HepG2 (cell line): ENCODE results near the gene EFCAB14. TPM values are rescaled to one million over a fixed set of nuclear protein-coding genes. Genes with fewer than 3 reads are reported as not detected.

Experiments
- BRCA1 ChIP-seq: sonication (generic); formaldehyde crosslinking; IDR thresholded peaks from 2 replicates; pipeline ENCODE4 v1.4.0; 2020; ENCODE audit warnings: missing genetic modification reagents
- FLYWCH1 ChIP-seq: sonication (generic); formaldehyde crosslinking; IDR thresholded peaks from 2 replicates; pipeline ENCODE4 v1.8.1; 2023; ENCODE audit warnings: mild to moderate bottlenecking, missing genetic modification reagents
- FOXA1 ChIP-seq, 2 experiments: fragments of 450-650 bp in 1 of 2; sonication (generic) in 1 of 2; formaldehyde crosslinking in 1 of 2; IDR thresholded peaks; 2 replicates each; pipeline versions ENCODE4 v1.4.0 to v1.6.1; 2016 to 2020; ENCODE audit warnings: missing genetic modification reagents in 1 of 2
- FOXM1 ChIP-seq: sonication (generic); formaldehyde crosslinking; IDR thresholded peaks from 2 replicates; pipeline ENCODE4 v1.5.0; 2020; ENCODE audit warnings: missing genetic modification reagents
- HBP1 ChIP-seq: IDR thresholded peaks from 2 replicates; pipeline ENCODE4 v1.6.1; 2016; ENCODE audit warnings: low read depth, control low read depth
- KMT2A ChIP-seq: sonication (generic); formaldehyde crosslinking; IDR thresholded peaks from 2 replicates; pipeline ENCODE4 v1.4.0; 2020; ENCODE audit warnings: missing genetic modification reagents
- NFE2L2 ChIP-seq: fragments of 150-350 bp; IDR thresholded peaks from 2 replicates; pipeline ENCODE4 v1.6.1; 2014; ENCODE audit warnings: low read length
- POLR2G ChIP-seq: fragments of 200-400 bp; formaldehyde crosslinking; IDR thresholded peaks from 2 replicates; pipeline ENCODE4 v1.6.1; 2018; ENCODE audit warnings: mild to moderate bottlenecking, low read depth, low read length, moderate library complexity
- PRDM10 ChIP-seq: sonication (generic); formaldehyde crosslinking; IDR thresholded peaks from 2 replicates; pipeline ENCODE4 v1.4.0; 2020; ENCODE audit warnings: low read depth, missing genetic modification reagents
- SIX4 ChIP-seq: sonication (generic); formaldehyde crosslinking; IDR thresholded peaks from 2 replicates; pipeline ENCODE4 v1.4.0; 2020; ENCODE audit warnings: missing genetic modification reagents
- SPEN ChIP-seq: sonication (generic); formaldehyde crosslinking; IDR thresholded peaks from 2 replicates; pipeline ENCODE4 v1.5.1; 2020; ENCODE audit warnings: low read depth, mild to moderate bottlenecking, missing genetic modification reagents
- TMF1 ChIP-seq: sonication (generic); formaldehyde crosslinking; IDR thresholded peaks from 2 replicates; pipeline ENCODE4 v1.8.1; 2022; ENCODE audit warnings: low read depth, missing genetic modification reagents
- XRCC5 ChIP-seq: fragments of 200-400 bp; formaldehyde crosslinking; optimal IDR thresholded peaks from 2 replicates; pipeline ENCODE3; 2017; ENCODE audit warnings: mild to moderate bottlenecking, low read length
- YEATS4 ChIP-seq: sonication (generic); formaldehyde crosslinking; IDR thresholded peaks from 2 replicates; pipeline ENCODE4 v1.4.0; 2020; ENCODE audit warnings: missing genetic modification reagents, borderline replicate concordance
- ZBTB1 ChIP-seq: sonication (generic); formaldehyde crosslinking; IDR thresholded peaks from 2 replicates; pipeline ENCODE4 v1.4.0; 2020; ENCODE audit warnings: missing genetic modification reagents, borderline replicate concordance
- ZFX ChIP-seq: sonication (generic); formaldehyde crosslinking; IDR thresholded peaks from 2 replicates; pipeline ENCODE4 v1.4.0; 2020; ENCODE audit warnings: mild to moderate bottlenecking, low read depth, missing genetic modification reagents, moderate library complexity
- ZKSCAN1 ChIP-seq: fragments of 150-350 bp; IDR thresholded peaks from 2 replicates; pipeline ENCODE4 v1.6.1; 2014; ENCODE audit warnings: low read length
- ZNF431 ChIP-seq: sonication (generic); formaldehyde crosslinking; IDR thresholded peaks from 2 replicates; pipeline ENCODE4 v1.9.0; 2022; ENCODE audit warnings: missing genetic modification reagents, low read depth, mild to moderate bottlenecking, borderline replicate concordance
- ZNF460 ChIP-seq: sonication (generic); formaldehyde crosslinking; IDR thresholded peaks from 2 replicates; pipeline ENCODE4 v1.5.1; 2020; ENCODE audit warnings: missing genetic modification reagents, mild to moderate bottlenecking, borderline replicate concordance
- ZNF773 ChIP-seq: sonication (generic); formaldehyde crosslinking; IDR thresholded peaks from 2 replicates; pipeline ENCODE4 v1.4.0; 2020; ENCODE audit warnings: missing genetic modification reagents, borderline replicate concordance
- ZSCAN31 ChIP-seq: sonication (generic); formaldehyde crosslinking; IDR thresholded peaks from 2 replicates; pipeline ENCODE4 v1.5.0; 2020; ENCODE audit warnings: low read depth, mild to moderate bottlenecking, missing genetic modification reagents
- polyA plus RNA-seq, 8 experiments: library from polyadenylated mRNA; depleted of rRNA in 3 of 8; stranded (reverse) in 7 of 8; unstranded in 1 of 8; fragments of >200 nt; fragmentation: Illumina TruSeq in 4 of 8; extraction: Trizol in 4 of 8; gene quantifications; 2 replicates each; pipeline versions ENCODE4 v1.2.1 to v1.2.3, GENCODE V29; 2011 to 2016; ENCODE audit warnings: low read depth in 4 of 8, missing spikeins in 1 of 8, mixed read lengths in 1 of 8; ENCODE audit not compliant: insufficient read depth in 1 of 8
- total RNA-seq, 5 experiments: library from RNA; depleted of rRNA; stranded (reverse); fragments of >200 nt; fragmentation: Illumina TruSeq; extraction: Trizol; gene quantifications; 2 replicates each; pipeline ENCODE4 v1.2.3, GENCODE V29; 2016; ENCODE audit warnings: low read depth in 1 of 5
- TF ChIP-seq, protein P1 (sequence below): sonication (generic); formaldehyde crosslinking; IDR thresholded peaks from 2 replicates; pipeline ENCODE4 v1.4.0; 2020; ENCODE audit warnings: missing genetic modification reagents
- TF ChIP-seq, protein P2 (sequence below): sonication (generic); formaldehyde crosslinking; IDR thresholded peaks from 2 replicates; pipeline ENCODE4 v1.4.0; 2020; ENCODE audit warnings: mild to moderate bottlenecking, missing genetic modification reagents

The EFCAB14 gene
- total and polyA plus RNA-seq, 2 of the 13 experiments (the other 11 are each of a cell fraction or from before 2014, with no cell fraction given), result 13.4 to 17.9 TPM

DNA sequence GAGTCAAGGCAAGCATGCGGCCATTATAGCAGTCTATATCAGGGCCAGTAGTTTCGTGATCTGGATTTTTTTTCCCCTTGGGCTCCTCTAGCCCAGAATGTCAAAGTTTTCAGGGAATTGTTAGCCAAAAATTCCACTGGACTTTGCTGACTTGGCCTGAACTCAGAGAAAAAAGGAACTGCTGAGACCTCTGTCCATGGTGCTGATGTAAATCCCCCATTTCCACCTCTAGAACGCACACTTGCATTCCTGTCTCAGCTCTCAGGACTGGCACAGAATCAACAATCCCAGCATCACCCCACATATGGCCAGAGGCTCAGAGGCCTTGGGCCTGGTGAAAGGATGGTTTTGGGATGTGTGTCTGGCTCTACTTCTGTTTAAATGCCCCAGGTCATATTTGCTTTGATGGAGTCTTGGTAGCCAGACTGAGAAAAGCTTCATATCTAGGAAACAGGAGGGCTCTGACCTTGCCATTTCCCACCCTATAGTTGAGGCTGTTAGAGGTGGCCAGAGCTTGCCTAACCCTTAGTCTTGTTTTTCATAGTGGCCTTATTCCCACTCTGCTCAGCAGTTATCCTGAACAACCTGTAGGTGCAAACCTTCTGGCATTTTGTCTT, 16.9 kb upstream of the EFCAB14 start (continued):
- TF ChIP-seq, protein P1, sequence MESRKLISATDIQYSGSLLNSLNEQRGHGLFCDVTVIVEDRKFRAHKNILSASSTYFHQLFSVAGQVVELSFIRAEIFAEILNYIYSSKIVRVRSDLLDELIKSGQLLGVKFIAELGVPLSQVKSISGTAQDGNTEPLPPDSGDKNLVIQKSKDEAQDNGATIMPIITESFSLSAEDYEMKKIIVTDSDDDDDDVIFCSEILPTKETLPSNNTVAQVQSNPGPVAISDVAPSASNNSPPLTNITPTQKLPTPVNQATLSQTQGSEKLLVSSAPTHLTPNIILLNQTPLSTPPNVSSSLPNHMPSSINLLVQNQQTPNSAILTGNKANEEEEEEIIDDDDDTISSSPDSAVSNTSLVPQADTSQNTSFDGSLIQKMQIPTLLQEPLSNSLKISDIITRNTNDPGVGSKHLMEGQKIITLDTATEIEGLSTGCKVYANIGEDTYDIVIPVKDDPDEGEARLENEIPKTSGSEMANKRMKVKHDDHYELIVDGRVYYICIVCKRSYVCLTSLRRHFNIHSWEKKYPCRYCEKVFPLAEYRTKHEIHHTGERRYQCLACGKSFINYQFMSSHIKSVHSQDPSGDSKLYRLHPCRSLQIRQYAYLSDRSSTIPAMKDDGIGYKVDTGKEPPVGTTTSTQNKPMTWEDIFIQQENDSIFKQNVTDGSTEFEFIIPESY, result no peak
- TF ChIP-seq YEATS4 (CRISPR knock-in tag) (no peak), POLR2G (no peak), HBP1 (CRISPR knock-in tag) (peak; percentile 91; the same call in 1 of the 2 replicates), FOXM1 (CRISPR knock-in tag) (no peak), XRCC5 (peak; percentile 40), ZNF773 (CRISPR knock-in tag) (no peak), ZNF460 (CRISPR knock-in tag) (no peak), TMF1 (peak; percentile 52; the same call in 1 of the 2 replicates), NFE2L2 (no peak), ZSCAN31 (CRISPR knock-in tag) (peak; percentile 47; the same call in 1 of the 2 replicates), ZKSCAN1 (no peak), ZNF431 (CRISPR knock-in tag) (no peak), SPEN (CRISPR knock-in tag) (no peak; the same call in 1 of the 2 replicates), KMT2A (peak; percentile 49; the same call in 1 of the 2 replicates), PRDM10 (CRISPR knock-in tag) (no peak), BRCA1 (CRISPR knock-in tag) (0 out of 2 replicates have a peak, but pooled peaks have one; percentile 74), ZFX (no peak), FLYWCH1 (CRISPR knock-in tag) (no peak), FOXA1 (IDR thresholded peaks at IDR 0.05) (no peak), FOXA1 (CRISPR knock-in tag; IDR thresholded peaks at IDR 0.05) (no peak), ZBTB1 (CRISPR knock-in tag) (no peak), SIX4 (CRISPR knock-in tag) (peak; percentile 55; the same call in 1 of the 2 replicates)
- TF ChIP-seq, protein P2, sequence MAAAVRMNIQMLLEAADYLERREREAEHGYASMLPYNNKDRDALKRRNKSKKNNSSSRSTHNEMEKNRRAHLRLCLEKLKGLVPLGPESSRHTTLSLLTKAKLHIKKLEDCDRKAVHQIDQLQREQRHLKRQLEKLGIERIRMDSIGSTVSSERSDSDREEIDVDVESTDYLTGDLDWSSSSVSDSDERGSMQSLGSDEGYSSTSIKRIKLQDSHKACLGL (CRISPR knock-in tag), result no peak
